A549 (cell line): ENCODE data around the gene C5orf58. TPM values are rescaled to one million over a fixed set of nuclear protein-coding genes. Genes with fewer than 3 reads are reported as not detected.
A peak's percentile ranks its signal among the peaks of the same experiment; 100 is the strongest.

ENCODE experiments used
- ATAC-seq, 2 experiments: fragments of 200-7000 bp in 1 of 2; fragments of >200 bp in 1 of 2; cut with Nextera tagmentation in 1 of 2; cut with Tn5 transposase in 1 of 2; 3 replicates each; pipeline versions ENCODE4 v1.8.0 to v1.9.1; 2018 to 2020; ENCODE audit warnings: mild to moderate bottlenecking in 1 of 2, moderate library complexity in 1 of 2
- CTCF ChIA-PET: fragments of 300-600 bp; sonication (Branson Sonifier 250); formaldehyde crosslinking; extraction: SDS; loops from one replicate; lab custom pipeline; 2021; ENCODE audit warnings: antibody characterized with exemption, inconsistent platforms; lab: Yijun Ruan, JAX
- POLR2A ChIA-PET: fragments of 350-600 bp; formaldehyde crosslinking; extraction: SDS; loops from one replicate; lab custom pipeline; 2021; ENCODE audit warnings: antibody characterized with exemption, inconsistent platforms; lab: Yijun Ruan, JAX
- DNase-seq, 2 experiments: peaks; one replicate each; pipeline versions ENCODE4 v3.0.0 to v3.0.0-alpha.2; 2011 to 2016; ENCODE audit warnings: low read depth in 1 of 2, low spot score in 1 of 2
- FAIRE-seq: peaks from 2 replicates; lab custom pipeline; 2011; peaks lifted over from hg19 to GRCh38; lab: Jason Lieb, UNC
- H3K27ac ChIP-seq, 2 experiments: fragments of >200 bp; sonication (Bioruptor Twin); formaldehyde crosslinking; 3 replicates each; pipeline ENCODE4 v1.5.1; 2016 to 2017
- H3K4me1 ChIP-seq: fragments of >200 bp; sonication (Bioruptor Twin); formaldehyde crosslinking; 3 replicates; pipeline ENCODE4 v1.6.1; 2016
- H3K4me2 ChIP-seq: fragments of >200 bp; sonication (Bioruptor Twin); formaldehyde crosslinking; 3 replicates; pipeline ENCODE4 v1.6.1; 2016
- H3K4me3 ChIP-seq: fragments of >200 bp; sonication (Bioruptor Twin); formaldehyde crosslinking; 3 replicates; pipeline ENCODE4 v1.5.1; 2016
- H3K9me3 ChIP-seq: fragments of >200 bp; sonication (Bioruptor Twin); formaldehyde crosslinking; 3 replicates; pipeline ENCODE4 v1.6.1; 2016
- ATOH8 ChIP-seq: fragments of 250-450 bp; sonication (Bioruptor Pico); IDR thresholded peaks from 2 replicates; pipeline ENCODE4 v1.5.0; 2020; ENCODE audit warnings: low read depth, mild to moderate bottlenecking, moderate library complexity
- CEBPB ChIP-seq, 2 experiments: fragments of >200 bp in 1 of 2; sonication (Bioruptor Twin) in 1 of 2; formaldehyde crosslinking in 1 of 2; IDR thresholded peaks; 2 replicates each; pipeline ENCODE4 v1.6.1; 2012 to 2016
- CHD4 ChIP-seq: fragments of 200-600 bp; sonication (generic); IDR thresholded peaks from 2 replicates; pipeline ENCODE4 v1.6.1; 2016; ENCODE audit warnings: antibody characterized with exemption, mild to moderate bottlenecking, borderline replicate concordance
- CTCF ChIP-seq: fragments of >200 bp; sonication (Bioruptor Twin); formaldehyde crosslinking; IDR thresholded peaks from 3 replicates; pipeline ENCODE4 v1.5.1; 2016
- E2F6 ChIP-seq: IDR thresholded peaks from 2 replicates; pipeline ENCODE4 v1.6.1; 2012; ENCODE audit warnings: low read depth, borderline replicate concordance
- EHF ChIP-seq: fragments of 250-450 bp; sonication (Bioruptor Pico); IDR thresholded peaks from 2 replicates; pipeline ENCODE4 v1.5.0; 2020; ENCODE audit warnings: mild to moderate bottlenecking
- ELK1 ChIP-seq: fragments of 150-350 bp; IDR thresholded peaks from 2 replicates; pipeline ENCODE4 v1.6.1; 2014; ENCODE audit warnings: low read depth, mild to moderate bottlenecking, low read length
- FOSB ChIP-seq: fragments of 250-450 bp; sonication (Bioruptor Pico); IDR thresholded peaks from 2 replicates; pipeline ENCODE4 v1.5.0; 2020; ENCODE audit warnings: mild to moderate bottlenecking, moderate library complexity
- FOXS1 ChIP-seq: fragments of 250-450 bp; sonication (Bioruptor Pico); IDR thresholded peaks from 2 replicates; pipeline ENCODE4 v1.5.0; 2020; ENCODE audit warnings: mild to moderate bottlenecking, moderate library complexity
- HDAC2 ChIP-seq: fragments of 200-600 bp; sonication (generic); IDR thresholded peaks from 2 replicates; pipeline ENCODE4 v1.6.1; 2016
- HOXB5 ChIP-seq: fragments of 250-450 bp; sonication (Bioruptor Pico); IDR thresholded peaks from 2 replicates; pipeline ENCODE4 v1.5.0; 2020; ENCODE audit warnings: mild to moderate bottlenecking, moderate library complexity
- JUN ChIP-seq, 2 experiments: fragments of >200 bp; sonication (Bioruptor Twin); formaldehyde crosslinking; IDR thresholded peaks; 2 replicates in 1 of 2; 3 replicates in 1 of 2; pipeline ENCODE4 v1.6.1; 2016 to 2017
- MAFK ChIP-seq: fragments of 450-650 bp; IDR thresholded peaks from 2 replicates; pipeline ENCODE4 v1.6.1; 2014; ENCODE audit not compliant: partially characterized antibody
- MYC ChIP-seq: IDR thresholded peaks from 2 replicates; pipeline ENCODE4 v1.6.1; 2012; ENCODE audit warnings: mild to moderate bottlenecking, inconsistent platforms, low read length, improper control_type of control experiment, borderline replicate concordance
- POLR2A ChIP-seq: IDR thresholded peaks from 2 replicates; pipeline ENCODE4 v1.6.1; 2012; ENCODE audit warnings: mild to moderate bottlenecking, low read length
- RAD21 ChIP-seq, 2 experiments: fragments of >200 bp in 1 of 2; sonication (Bioruptor Twin) in 1 of 2; formaldehyde crosslinking in 1 of 2; IDR thresholded peaks in 1 of 2; conservative IDR thresholded peaks in 1 of 2; 2 replicates in 1 of 2; 3 replicates in 1 of 2; pipeline ENCODE4 v1.6.1; 2012 to 2018; ENCODE audit warnings: inconsistent platforms in 1 of 2
- RCOR1 ChIP-seq: fragments of 150-350 bp; IDR thresholded peaks from 2 replicates; pipeline ENCODE4 v1.6.1; 2014; ENCODE audit warnings: antibody characterized with exemption, low read length, low read depth
- SMC3 ChIP-seq: fragments of >200 bp; sonication (Bioruptor Twin); formaldehyde crosslinking; IDR thresholded peaks from 3 replicates; pipeline ENCODE4 v1.6.1; 2018; ENCODE audit warnings: inconsistent platforms
- TFCP2L1 ChIP-seq: fragments of 250-450 bp; sonication (Bioruptor Pico); IDR thresholded peaks from 2 replicates; pipeline ENCODE4 v1.5.0; 2021; ENCODE audit warnings: mild to moderate bottlenecking
- TP53 ChIP-seq: fragments of 250-450 bp; sonication (Bioruptor Pico); IDR thresholded peaks from 2 replicates; pipeline ENCODE4 v1.5.0; 2021; ENCODE audit warnings: mild to moderate bottlenecking, moderate library complexity
- USF2 ChIP-seq: fragments of 450-650 bp; IDR thresholded peaks from 2 replicates; pipeline ENCODE4 v1.6.1; 2014; ENCODE audit warnings: antibody characterized with exemption
- ZSCAN20 ChIP-seq: fragments of 250-450 bp; sonication (Bioruptor Pico); IDR thresholded peaks from 2 replicates; pipeline ENCODE4 v1.8.0; 2022; ENCODE audit warnings: mild to moderate bottlenecking, moderate library complexity
- WGBS: methylation state at CpG from one replicate; pipeline ENCODE4 v1.1.6; 2017; ENCODE audit errors: missing lambda C conversion rate; 5-methylcytosine and 5-hydroxymethylcytosine counted together
- polyA plus RNA-seq, 4 experiments: library from polyadenylated mRNA; depleted of rRNA in 3 of 4; stranded (reverse); fragments of >200 nt; fragmentation: RNase III in 1 of 4; extraction: RNeasy Plus Mini Kit Qiagen cat#74134 plus additional on column Dnase treatment in 1 of 4; gene quantifications; 2 replicates in 3 of 4; 3 replicates in 1 of 4; pipeline ENCODE4 v1.2.3, GENCODE V29; 2011 to 2017

The C5orf58 gene
- polyA plus RNA-seq, 2 of the 4 experiments (the other 2 are of a cell fraction) = not detected

GRCh38 chr5:170225326-170226128 is 7.3 kb upstream of the C5orf58 start:
- ATAC-seq (peak; percentile 82 to 96; a peak in 4 of 6 replicates), FAIRE-seq (peak; percentile 61), DNase-seq (peak; percentile 66 to 68)
- Histone ChIP-seq H3K9me3 (no peaks in the 10 kb centered on the region), H3K4me3 (no peak overlapping the region), H3K4me1 (peaks cover 1% of the 10 kb centered on the region), H3K27ac (no peak overlapping the region), H3K4me2 (no peak overlapping the region)
- POLR2A ChIA-PET = no interaction called here
- TF ChIP-seq ATOH8 (no peak), E2F6 (no peak), FOXS1 (CRISPR knock-in tag) (no peak), CTCF (peak; percentile 85), RCOR1 (no peak), MYC (no peak), MAFK (no peak), TFCP2L1 (CRISPR knock-in tag) (no peak), USF2 (no peak), SMC3 (peak; percentile 67), POLR2A (no peak), HDAC2 (no peak), JUN (IDR thresholded peaks at IDR 0.05) (no peak), CHD4 (no peak), HOXB5 (CRISPR knock-in tag) (no peak), RAD21 (conservative IDR thresholded peaks at IDR 0.05 in 1 of 2, IDR thresholded peaks at IDR 0.05 in 1 of 2) (peak; percentile 86 to 90)
- WGBS = 34% methylated on average over 7 of the region's 7 CpGs
- CTCF ChIA-PET = interaction anchor here (0.5 to 10.0 kb wide), 57 partner anchors 8 to 529 kb away, joined by 3 to 270 read pairs (median 4); partner anchors contain the start of gene KCNMB1

- no peak overlapping the region for H3K27ac ChIP-seq
- WGBS = 64% methylated on average over 9 of the region's 9 CpGs
- TF ChIP-seq CHD4 = no peak
- no peak for TF ChIP-seq EHF
- TF ChIP-seq CEBPB (IDR thresholded peaks at IDR 0.05) = no peak
- TF ChIP-seq FOSB (CRISPR knock-in tag) = no peak
- TF ChIP-seq TP53 (CRISPR knock-in tag) = no peak
- TF ChIP-seq ZSCAN20 (CRISPR knock-in tag) = no peak
- TF ChIP-seq ELK1 = no peak
- no peaks in the 10 kb centered on the region for H3K4me1 ChIP-seq
- no peak overlapping the region for H3K4me2 ChIP-seq
- no peak for ATAC-seq
- H3K4me3 ChIP-seq = no peak overlapping the region
- no peak for DNase-seq
- CTCF ChIA-PET = interaction anchor here (0.7 to 10.0 kb wide), 54 partner anchors 8 to 468 kb away, joined by 3 to 270 read pairs (median 4); partner anchors contain the start of gene KCNMB1
- POLR2A ChIA-PET = no interaction called here
- no peak for FAIRE-seq
- H3K9me3 ChIP-seq = no peaks in the 10 kb centered on the region
These were observed 6.6 kb upstream of the C5orf58 start for GRCh38 chr5:170226129-170226615.
